ENCODE measurements around the gene SULF2.

The SULF2 gene

DNA sequence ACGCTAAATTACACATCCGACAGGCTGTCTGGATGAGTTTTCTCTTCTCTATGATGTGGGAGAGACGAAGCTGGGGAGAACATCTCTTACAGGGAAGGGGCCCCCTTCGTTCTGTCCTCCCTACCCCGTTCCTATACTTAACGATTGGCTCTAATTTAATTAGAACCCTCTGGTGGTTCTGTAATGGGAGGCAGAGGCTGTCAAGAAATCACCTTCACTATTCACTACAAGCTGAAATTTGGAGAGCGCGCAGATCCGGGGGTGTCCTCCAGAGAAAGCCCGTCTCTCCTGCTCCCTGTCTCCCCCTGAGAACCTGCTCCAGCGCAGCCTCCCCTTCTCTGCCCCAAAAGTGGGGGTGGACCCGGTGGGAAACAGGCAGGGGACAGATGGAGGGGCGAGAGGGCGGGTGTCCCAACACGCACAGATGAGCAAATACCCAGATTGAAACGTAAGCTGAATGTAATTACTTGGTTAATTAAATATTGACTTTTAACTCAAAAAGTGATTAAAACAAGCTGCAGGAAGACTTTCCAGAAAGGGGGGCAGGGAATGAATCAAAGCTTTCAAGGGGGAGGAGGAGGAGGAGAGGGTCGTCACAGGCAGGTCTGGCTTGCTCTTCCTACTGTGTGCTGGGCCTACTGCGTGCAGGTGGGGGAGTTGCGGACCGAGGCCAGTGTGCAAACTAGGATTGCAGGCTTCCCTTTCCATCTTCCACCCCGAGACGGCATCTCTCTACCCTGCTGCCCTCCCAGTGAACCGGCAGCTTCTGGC, 1.3 kb downstream of the SULF2 start:
- DNase-seq, result no peak

- DNase-seq, result no peak
Measured at GRCh38 chr20:47782920-47783552, 2.2 kb downstream of the SULF2 start.

DNA sequence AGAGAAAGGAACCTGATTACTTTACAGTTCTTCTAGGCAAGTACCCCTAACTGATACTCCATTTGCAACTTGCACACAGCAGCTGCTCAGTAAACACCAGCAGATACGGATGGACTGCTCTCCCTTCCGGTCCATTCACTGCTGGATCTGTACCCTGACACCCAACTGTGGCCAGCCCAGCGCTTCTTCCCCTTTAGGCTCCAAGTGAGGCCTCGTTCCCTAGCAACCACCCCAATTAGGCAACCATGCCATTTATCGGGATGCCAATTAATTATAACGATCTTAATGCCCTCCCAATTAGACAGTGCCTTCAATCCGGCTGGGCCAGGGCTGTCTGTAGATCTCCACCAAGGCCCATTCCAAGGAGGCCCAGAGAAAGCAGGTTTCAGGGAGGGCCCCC, 3.2 kb downstream of the SULF2 start:
- no peak for DNase-seq

DNA sequence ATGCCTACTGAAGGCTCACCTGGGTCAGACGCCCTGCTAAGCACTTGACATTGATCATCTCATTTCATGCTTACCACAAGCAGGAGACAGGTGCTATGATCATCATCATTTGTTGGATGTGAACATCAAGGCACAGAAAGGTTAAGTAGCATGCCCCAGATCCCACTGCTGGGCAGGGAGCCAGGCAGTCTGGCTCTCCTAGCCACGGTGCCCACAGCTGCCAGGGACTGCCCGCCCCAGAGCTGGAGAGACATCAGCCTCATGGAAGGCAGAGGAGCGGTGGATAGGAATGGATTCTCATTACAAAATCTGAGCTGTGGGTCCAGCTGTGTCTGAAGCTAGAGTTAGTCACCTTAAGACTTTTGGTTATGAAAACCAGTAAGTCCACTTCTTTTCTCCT, 3.6 kb downstream of the SULF2 start:
- no peak for DNase-seq

GRCh38 chr20:47780720-47781389, 4.4 kb downstream of the SULF2 start:
- DNase-seq, result no peak

- no peak for DNase-seq
Measured at GRCh38 chr20:47778398-47779354, 6.6 kb downstream of the SULF2 start.

DNA sequence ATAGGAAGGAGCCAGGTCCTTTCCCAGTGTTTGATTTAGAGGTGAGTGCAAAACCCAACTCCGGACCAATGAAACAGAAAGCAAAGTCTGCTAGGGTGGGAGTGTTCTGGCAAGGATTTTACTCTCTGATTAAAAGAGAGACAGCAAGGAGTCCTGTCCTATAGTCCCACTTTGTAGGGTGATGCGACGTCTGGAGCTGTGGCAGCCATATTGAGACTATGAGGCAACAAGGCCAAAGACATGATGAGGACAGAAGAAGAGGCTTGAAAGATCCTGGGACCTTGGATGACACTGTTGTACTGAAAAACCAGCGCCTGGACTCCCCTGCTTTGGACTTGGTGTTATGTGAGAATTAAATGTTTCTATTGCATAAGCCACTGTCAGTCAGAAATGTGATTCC, 8.1 kb downstream of the SULF2 start:
- DNase-seq, result no peak

- DNase-seq, result no peak
Measured at GRCh38 chr20:47776639-47777038, 8.6 kb downstream of the SULF2 start.

DNA sequence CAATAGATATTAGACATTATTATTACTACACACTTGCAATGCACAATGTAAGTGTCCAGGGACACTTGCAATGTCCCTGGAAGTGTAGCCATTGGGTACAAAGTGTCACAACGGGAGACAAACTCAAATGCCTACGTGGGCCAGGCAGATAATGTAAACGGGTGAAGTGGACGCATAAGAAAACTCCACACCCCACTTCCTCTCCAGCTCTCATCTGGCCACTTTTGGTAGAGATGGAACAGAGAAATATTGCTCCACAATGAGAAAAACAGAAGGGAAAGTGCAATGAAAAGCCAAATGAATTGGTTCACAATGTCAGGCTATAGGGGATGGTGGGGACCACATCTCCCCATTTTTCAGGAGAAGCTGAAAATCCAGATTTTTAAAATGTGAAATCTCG, 9.4 kb downstream of the SULF2 start:
- no peak for DNase-seq

GRCh38 chr20:47775039-47775438, 10.2 kb downstream of the SULF2 start:
- DNase-seq, result no peak

DNA sequence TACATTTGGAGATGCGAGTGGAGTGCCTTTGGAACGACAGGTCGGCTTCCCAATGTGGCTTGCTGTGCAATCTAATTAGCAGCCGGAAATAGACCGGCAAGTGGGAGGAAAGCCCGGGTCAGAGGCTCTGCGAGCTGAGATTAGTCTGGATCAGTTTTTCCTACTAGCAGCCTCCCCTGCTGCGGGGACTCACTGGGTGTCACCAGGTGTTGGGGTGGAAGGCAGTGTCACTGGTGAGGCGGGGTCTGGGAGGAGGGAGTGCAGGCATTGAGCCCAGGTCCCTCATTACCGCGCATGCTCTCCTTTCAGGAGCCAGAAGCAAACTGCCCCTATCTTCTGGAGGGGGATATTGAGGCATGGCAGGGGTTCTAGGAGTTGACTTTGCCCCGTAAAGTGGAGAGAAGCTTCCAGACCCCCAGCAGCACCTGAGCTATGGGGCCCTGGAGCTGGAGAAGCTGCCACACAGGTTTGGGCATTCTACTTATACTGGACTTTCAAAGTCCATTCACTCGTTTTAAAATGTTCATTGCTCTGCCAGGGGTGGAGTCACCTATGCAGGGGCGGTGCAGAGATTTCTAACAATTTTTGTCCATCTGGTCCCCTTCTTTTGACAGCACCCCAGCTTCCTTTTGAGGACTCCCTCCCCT, 11.0 kb downstream of the SULF2 start:
- no peak for DNase-seq

- no peak for DNase-seq
Measured at GRCh38 chr20:47773371-47773786, 11.9 kb downstream of the SULF2 start.

DNA sequence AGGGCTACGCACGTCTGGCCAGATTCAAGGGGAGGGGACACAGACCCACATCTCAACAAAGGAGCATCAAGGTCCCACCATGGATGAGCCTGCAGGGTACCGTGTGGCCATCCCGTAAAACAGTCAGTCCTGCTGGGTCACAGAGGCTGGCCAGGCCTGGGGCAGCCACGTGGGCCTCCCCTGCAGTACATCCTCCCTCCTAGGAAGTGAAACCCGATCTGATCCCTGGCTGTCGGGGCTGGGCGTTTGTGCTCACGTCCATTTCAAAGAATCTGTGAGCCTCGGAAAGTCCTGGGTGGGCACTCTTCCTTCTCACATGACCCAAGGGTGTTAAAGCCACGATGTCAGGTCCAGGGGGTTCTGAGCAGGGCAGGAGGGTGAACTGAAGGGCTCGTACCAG, 14.3 kb downstream of the SULF2 start:
- no peak for DNase-seq

DNA sequence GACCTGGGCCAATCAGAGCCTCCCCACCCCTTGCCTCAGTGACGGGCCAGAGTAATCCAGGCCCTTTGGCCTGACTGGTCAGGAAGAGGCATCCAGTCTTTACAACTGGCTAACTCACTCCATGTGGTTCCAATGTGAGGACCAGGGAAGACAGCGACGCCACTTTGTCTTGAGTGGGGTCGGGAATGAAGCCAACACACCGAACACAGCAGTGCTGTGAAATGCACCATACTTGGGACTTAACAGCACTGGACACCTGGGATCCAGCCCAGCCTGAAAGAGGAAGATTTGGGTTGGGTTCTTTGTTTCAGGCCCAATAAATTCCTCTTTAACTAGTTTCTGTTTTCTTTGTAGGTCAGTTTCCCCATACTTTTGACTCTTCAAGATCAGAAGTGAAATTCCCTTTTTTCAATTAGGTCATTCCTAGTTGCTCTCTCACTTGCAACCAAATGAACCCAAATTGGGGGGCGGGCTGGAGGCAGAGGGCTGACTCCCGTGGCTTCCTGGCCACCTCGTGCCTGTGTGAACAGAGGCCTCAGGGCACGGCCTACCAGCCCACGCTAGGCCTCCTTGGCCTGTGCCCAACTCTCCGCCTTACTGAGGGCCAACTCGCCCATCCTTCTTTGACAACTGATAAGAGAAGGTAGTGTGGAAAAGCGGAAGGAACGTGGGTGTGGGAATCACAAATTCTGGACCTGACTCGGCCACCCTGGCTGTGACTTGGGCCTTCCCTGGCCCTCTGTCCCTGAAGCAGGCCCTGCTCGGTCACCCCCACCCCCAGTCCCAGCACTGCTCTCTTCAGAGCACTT, 17.1 kb downstream of the SULF2 start:
- DNase-seq, result no peak

GRCh38 chr20:47765691-47766594, 19.3 kb downstream of the SULF2 start:
- DNase-seq, result no peak

DNA sequence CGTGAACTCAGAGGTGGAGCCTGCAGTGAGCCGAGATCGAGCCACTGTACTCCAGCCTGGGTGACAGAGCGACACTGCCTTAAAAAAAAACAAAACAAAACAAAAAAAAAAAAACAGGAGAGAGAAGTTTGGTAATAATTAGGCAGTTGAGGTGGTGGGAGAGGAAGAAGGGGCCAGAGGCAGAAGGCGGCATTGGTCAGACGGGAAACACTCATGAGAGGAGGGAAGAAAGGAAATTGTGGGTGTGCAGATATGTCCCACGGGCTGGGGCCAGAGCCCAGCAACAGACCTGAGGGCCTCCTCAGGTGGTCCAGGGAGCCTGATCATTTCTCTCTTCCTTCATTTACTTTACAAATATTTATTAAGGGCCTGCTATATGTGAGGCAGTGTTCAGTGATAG, 20.0 kb downstream of the SULF2 start:
- no peak for DNase-seq

GRCh38 chr20:47764154-47764733, 21.0 kb downstream of the SULF2 start:
- DNase-seq, result no peak

GRCh38 chr20:47762699-47763268, 22.5 kb downstream of the SULF2 start:
- DNase-seq, result no peak

- DNase-seq, result no peak
Measured at GRCh38 chr20:47761482-47762047, 23.7 kb downstream of the SULF2 start.
